ENCODE measurements around the gene HOMER1.

The HOMER1 gene

GRCh38 chr5:79510638-79511037 is 3.3 kb downstream of the HOMER1 start:
- no peak for TF ChIP-seq POLR2A (IDR thresholded peaks at IDR 0.05; ENCODE audit: low read depth, low read length)
- DNase-seq (ENCODE audit: insufficient read length, low spot score) (no peak), FAIRE-seq (no peak)

GRCh38 chr5:79509244-79509885 is 4.6 kb downstream of the HOMER1 start:
- FAIRE-seq (peak; percentile 36), DNase-seq (ENCODE audit: insufficient read length, low spot score) (no peak)
- no peak for TF ChIP-seq POLR2A (IDR thresholded peaks at IDR 0.05; ENCODE audit: low read depth, low read length)

GRCh38 chr5:79508794-79509193 is 5.1 kb downstream of the HOMER1 start:
- TF ChIP-seq POLR2A (IDR thresholded peaks at IDR 0.05; ENCODE audit: low read depth, low read length): no peak
- DNase-seq (ENCODE audit: insufficient read length, low spot score) (no peak), FAIRE-seq (no peak)

GRCh38 chr5:79508354-79508753 is 5.6 kb downstream of the HOMER1 start:
- no peak for DNase-seq (ENCODE audit: insufficient read length, low spot score)
- TF ChIP-seq POLR2A (IDR thresholded peaks at IDR 0.05; ENCODE audit: low read depth, low read length): no peak
- FAIRE-seq: no peak

GRCh38 chr5:79507251-79508205 is 6.4 kb downstream of the HOMER1 start:
- FAIRE-seq (no peak), DNase-seq (ENCODE audit: insufficient read length, low spot score) (no peak)
- no peak for TF ChIP-seq POLR2A (IDR thresholded peaks at IDR 0.05; ENCODE audit: low read depth, low read length)

GRCh38 chr5:79505138-79505537 is 8.8 kb downstream of the HOMER1 start:
- no peak for DNase-seq (ENCODE audit: insufficient read length, low spot score)
- FAIRE-seq: peak; percentile 45

GRCh38 chr5:79503794-79504495 is 10.0 kb downstream of the HOMER1 start:
- FAIRE-seq: no peak
- DNase-seq (ENCODE audit: insufficient read length, low spot score): no peak
- no peak for TF ChIP-seq POLR2A (IDR thresholded peaks at IDR 0.05; ENCODE audit: low read depth, low read length)

More at GRCh38 chr5:79505138-79505537, 8.8 kb downstream of the HOMER1 start:
- TF ChIP-seq POLR2A (IDR thresholded peaks at IDR 0.05; ENCODE audit: low read depth, low read length): no peak

- TF ChIP-seq POLR2A (IDR thresholded peaks at IDR 0.05; ENCODE audit: low read depth, low read length): no peak
- DNase-seq (ENCODE audit: insufficient read length, low spot score) (no peak), FAIRE-seq (no peak)
These were observed 14.2 kb downstream of the HOMER1 start for GRCh38 chr5:79499640-79500273.

- FAIRE-seq: no peak
These were observed 18.6 kb downstream of the HOMER1 start for GRCh38 chr5:79495311-79495710.

GRCh38 chr5:79493596-79494345 is 20.2 kb downstream of the HOMER1 start:
- no peak for TF ChIP-seq POLR2A (IDR thresholded peaks at IDR 0.05; ENCODE audit: low read depth, low read length)
- DNase-seq (ENCODE audit: insufficient read length, low spot score): no peak
- FAIRE-seq: no peak

More at GRCh38 chr5:79495311-79495710, 18.6 kb downstream of the HOMER1 start:
- TF ChIP-seq POLR2A (IDR thresholded peaks at IDR 0.05; ENCODE audit: low read depth, low read length): no peak
- no peak for DNase-seq (ENCODE audit: insufficient read length, low spot score)

GRCh38 chr5:79491690-79492317 is 22.1 kb downstream of the HOMER1 start:
- DNase-seq (ENCODE audit: insufficient read length, low spot score): no peak
- no peak for FAIRE-seq
- TF ChIP-seq POLR2A (IDR thresholded peaks at IDR 0.05; ENCODE audit: low read depth, low read length): no peak

GRCh38 chr5:79490323-79490936 is 23.5 kb downstream of the HOMER1 start:
- no peak for TF ChIP-seq POLR2A (IDR thresholded peaks at IDR 0.05; ENCODE audit: low read depth, low read length)
- FAIRE-seq (no peak), DNase-seq (ENCODE audit: insufficient read length, low spot score) (no peak)
